ENCODE measurements around the gene ZMIZ1. TPM values are rescaled to one million over a fixed set of nuclear protein-coding genes. Genes with fewer than 3 reads are reported as not detected.

The ZMIZ1 gene
- total and polyA plus RNA-seq, 5 donors = 38.0 to 83.1 (median 71.1) TPM

DNA sequence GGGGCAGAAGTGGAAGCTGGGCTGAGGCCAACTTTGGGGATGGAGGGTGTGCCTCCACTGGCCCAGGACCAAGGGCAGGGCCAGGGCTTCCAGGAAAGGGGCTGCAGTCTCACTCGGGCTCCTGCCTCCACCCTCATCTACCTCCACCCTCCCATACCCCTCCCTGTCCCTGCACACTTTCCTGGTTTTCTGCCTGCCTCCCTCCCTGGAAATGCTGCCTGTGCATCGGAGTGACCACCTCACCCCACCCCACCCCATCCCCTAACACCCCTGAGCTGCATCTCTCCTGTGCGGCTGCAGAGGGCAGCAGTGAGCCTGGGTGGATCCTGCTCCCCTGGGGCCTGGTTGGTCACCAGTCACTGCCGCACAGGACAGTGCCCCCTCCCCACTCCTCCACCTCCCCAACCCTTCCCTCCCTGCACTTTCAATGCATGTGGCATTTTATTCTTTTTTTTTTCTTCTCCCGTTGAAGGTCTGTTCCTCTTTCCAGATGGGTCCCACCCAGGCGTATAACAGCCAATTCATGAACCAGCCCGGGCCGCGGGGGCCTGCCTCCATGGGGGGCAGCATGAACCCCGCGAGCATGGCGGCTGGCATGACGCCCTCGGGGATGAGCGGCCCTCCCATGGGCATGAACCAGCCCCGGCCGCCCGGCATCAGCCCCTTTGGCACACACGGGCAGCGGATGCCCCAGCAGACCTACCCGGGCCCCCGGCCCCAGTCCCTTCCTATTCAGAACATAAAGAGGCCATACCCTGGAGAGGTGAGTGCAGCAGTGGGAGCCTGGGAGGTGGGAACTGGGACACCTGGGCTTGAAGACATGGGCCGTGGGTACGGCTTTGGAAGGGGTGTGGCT, 224.4 kb downstream of the ZMIZ1 start:
- ATAC-seq (peak; percentile 6 to 59), DNase-seq (peak; percentile 47 to 75 (median 73))
- no peak overlapping the region for H3K4me3 ChIP-seq (ENCODE audit: low read length)
- no peak overlapping the region for H3K27ac ChIP-seq (ENCODE audit: low read length)
- H3K9me3 ChIP-seq (ENCODE audit: control insufficient read depth, low read length) = no peaks in the 10 kb centered on the region
- no peaks in the 10 kb centered on the region for H3K4me1 ChIP-seq (ENCODE audit: control insufficient read depth, insufficient read depth, low read length)
- 76% methylated on average over 24 of the region's 24 CpGs for WGBS
- no peaks in the 10 kb centered on the region for H3K27me3 ChIP-seq (ENCODE audit: control insufficient read depth, insufficient read depth)
- intact Hi-C loops (cut with DNase I) = no loop called here

DNA sequence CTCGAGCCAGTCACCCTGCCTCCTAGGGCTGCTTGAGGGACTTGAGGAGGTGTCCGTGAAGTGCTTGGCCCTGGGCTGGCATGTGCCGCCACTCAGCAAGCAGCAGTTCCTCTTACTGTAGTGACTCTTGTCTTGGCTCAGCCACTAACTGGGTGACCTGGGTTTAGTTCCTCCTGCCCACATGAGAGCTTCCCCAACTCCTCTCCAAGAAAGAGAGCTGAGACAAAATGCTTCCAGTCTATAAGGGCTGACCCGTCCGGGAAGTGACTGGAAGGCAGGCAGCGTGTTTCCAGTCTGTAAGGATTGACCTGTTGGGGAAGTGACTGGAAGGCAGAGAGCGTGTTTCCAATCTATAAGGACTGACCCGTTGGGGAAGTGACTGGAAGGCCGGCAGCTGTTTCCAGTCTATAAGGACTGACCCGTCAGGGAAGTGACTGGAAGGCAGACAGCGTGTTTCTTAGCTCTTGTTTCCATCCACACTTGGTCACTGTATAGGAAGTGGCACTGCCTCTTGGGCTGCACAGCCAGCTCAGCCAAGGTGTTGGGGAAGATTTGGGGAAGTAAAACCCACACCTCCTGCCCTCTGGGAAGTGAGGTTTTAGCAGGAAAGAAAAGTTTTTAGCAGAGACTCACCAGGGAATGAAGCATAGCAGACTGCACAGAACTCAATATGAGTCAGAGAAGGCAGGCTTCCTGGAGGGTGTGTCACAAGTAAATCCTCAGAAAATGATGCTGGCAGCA, 225.2 kb downstream of the ZMIZ1 start:
- no peaks in the 10 kb centered on the region for H3K27me3 ChIP-seq (ENCODE audit: control insufficient read depth, insufficient read depth)
- no peaks in the 10 kb centered on the region for H3K9me3 ChIP-seq (ENCODE audit: control insufficient read depth, low read length)
- no peak overlapping the region for H3K27ac ChIP-seq (ENCODE audit: low read length)
- WGBS = 76% methylated on average over 11 of the region's 11 CpGs
- intact Hi-C loops (cut with DNase I) = no loop called here
- no peak overlapping the region for H3K4me3 ChIP-seq (ENCODE audit: low read length)
- peak; percentile 37 to 76 (median 66) for DNase-seq
- H3K4me1 ChIP-seq (ENCODE audit: control insufficient read depth, insufficient read depth, low read length) = no peaks in the 10 kb centered on the region
- ATAC-seq = peak; percentile 19 to 22

- DNase-seq (peak in 2 of 3 donors; percentile 34 to 53), ATAC-seq (no peak)
- Histone ChIP-seq H3K9me3 (ENCODE audit: control insufficient read depth, low read length) (no peaks in the 10 kb centered on the region), H3K27me3 (ENCODE audit: control insufficient read depth, insufficient read depth) (no peaks in the 10 kb centered on the region), H3K4me1 (ENCODE audit: control insufficient read depth, insufficient read depth, low read length) (no peaks in the 10 kb centered on the region), H3K27ac (ENCODE audit: low read length) (no peak overlapping the region), H3K4me3 (ENCODE audit: low read length) (no peak overlapping the region)
- intact Hi-C loops (cut with DNase I) = no loop called here
- 73% methylated on average over 5 of the region's 5 CpGs for WGBS
Observed at GRCh38 chr10:79295563-79295962, 226.8 kb downstream of the ZMIZ1 start.

DNA sequence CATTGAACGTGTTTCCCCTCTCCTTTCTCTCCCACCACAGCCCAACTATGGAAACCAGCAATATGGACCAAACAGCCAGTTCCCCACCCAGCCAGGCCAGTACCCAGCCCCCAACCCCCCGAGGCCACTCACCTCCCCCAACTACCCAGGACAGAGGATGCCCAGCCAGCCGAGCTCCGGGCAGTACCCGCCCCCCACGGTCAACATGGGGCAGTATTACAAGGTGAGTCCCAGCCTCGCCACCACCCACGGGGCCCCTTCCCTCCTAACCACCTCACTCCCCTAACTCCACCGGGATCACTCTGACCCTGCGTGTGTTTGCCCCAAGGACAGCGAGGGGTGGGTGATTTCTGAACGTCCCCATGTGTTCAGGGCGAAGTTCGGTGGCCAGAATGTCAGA, 227.7 kb downstream of the ZMIZ1 start:
- 89% methylated on average over 14 of the region's 14 CpGs for WGBS
- Histone ChIP-seq H3K27me3 (ENCODE audit: control insufficient read depth, insufficient read depth) (no peaks in the 10 kb centered on the region), H3K4me1 (ENCODE audit: control insufficient read depth, insufficient read depth, low read length) (no peaks in the 10 kb centered on the region), H3K27ac (ENCODE audit: low read length) (no peak overlapping the region), H3K9me3 (ENCODE audit: control insufficient read depth, low read length) (no peaks in the 10 kb centered on the region), H3K4me3 (ENCODE audit: low read length) (no peak overlapping the region)
- no peak for ATAC-seq
- DNase-seq = peak in 2 of 3 donors; percentile 46 to 61
- intact Hi-C loops (cut with DNase I) = no loop called here

DNA sequence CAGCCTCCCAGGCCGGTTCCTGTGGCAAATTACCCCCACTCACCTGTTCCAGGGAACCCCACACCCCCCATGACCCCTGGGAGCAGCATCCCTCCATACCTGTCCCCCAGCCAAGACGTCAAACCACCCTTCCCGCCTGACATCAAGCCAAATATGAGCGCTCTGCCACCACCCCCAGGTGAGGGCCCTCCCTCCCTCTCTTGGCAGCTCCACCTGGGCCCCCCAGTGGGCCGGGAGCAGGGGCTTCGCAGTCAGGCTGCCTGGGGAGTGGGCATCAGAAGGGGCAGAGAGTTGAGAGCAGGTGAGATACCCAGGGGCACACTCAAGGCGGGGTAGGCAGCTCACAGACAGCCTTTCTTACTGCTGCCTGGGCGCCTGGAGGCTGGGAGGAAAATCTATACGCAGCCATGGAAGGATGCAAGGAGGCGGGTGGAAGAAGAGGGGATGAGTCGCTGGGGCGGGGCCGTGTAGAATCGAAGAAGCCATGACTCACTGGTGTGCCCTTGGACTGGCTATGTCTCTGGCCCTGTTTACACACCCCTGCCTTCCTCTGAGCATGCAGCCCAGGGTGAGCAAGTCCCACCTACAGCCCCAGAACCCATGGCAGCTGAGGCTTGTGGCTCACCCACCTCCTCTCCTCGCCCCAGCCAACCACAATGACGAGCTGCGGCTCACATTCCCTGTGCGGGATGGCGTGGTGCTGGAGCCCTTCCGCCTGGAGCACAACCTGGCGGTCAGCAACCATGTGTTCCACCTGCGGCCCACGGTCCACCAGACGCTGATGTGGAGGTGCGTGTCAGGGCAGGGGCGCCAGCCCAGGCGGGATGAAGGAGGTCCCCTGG, 229.9 kb downstream of the ZMIZ1 start:
- no peaks in the 10 kb centered on the region for H3K9me3 ChIP-seq (ENCODE audit: control insufficient read depth, low read length)
- WGBS = 85% methylated on average over 27 of the region's 27 CpGs
- peak; percentile 28 to 71 for ATAC-seq
- intact Hi-C loops (cut with DNase I) = no loop called here
- DNase-seq = peak; percentile 67 to 81 (median 70)
- H3K27ac ChIP-seq (ENCODE audit: low read length) = no peak overlapping the region
- no peak overlapping the region for H3K4me3 ChIP-seq (ENCODE audit: low read length)
- no peaks in the 10 kb centered on the region for H3K27me3 ChIP-seq (ENCODE audit: control insufficient read depth, insufficient read depth)
- H3K4me1 ChIP-seq (ENCODE audit: control insufficient read depth, insufficient read depth, low read length) = no peaks in the 10 kb centered on the region

DNA sequence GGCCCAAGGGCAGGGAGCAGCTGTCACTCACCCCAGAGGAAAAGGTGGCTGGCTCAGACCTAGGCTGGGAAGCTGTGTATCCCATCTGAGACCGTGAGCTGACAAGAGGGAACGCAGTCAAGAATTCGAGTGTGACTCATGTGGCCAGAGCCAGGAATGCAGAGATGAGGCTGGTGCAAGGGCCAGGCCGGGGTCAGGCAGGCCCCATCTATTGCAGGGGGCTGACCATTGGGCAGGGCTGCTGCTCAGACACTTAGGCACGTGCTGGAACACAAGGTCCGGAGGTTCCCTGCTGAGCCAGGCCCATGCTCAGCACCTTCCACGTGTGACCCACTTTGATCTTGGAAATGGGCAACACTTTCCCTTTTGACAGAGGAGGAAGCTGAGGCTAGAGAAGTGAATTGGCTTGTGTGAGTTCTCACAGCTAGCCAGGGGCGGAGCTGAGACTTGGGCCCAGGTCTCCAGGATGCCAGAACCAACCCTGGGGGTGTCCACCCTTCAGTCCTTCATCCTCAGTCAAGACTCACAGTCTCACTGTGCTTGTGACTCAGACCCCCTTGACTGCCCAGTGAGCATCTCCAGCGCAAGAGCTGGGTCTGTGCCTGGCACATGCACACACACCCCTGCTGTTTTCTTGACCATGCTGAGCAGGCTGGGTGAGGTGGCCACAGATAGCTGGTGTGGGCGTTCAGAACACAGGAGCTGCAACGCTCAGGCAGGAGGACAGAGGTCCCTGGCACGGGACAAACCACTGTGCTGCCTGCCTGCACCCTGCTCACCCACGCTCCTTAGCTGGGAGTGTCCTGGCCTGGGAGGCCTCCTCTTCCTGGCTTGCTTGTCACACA, 230.9 kb downstream of the ZMIZ1 start:
- intact Hi-C loops (cut with DNase I) = no loop called here
- ATAC-seq (peak; percentile 44 to 56), DNase-seq (peak; percentile 35 to 69 (median 68))
- no peaks in the 10 kb centered on the region for H3K9me3 ChIP-seq (ENCODE audit: control insufficient read depth, low read length)
- H3K27me3 ChIP-seq (ENCODE audit: control insufficient read depth, insufficient read depth) = no peaks in the 10 kb centered on the region
- 74% methylated on average over 13 of the region's 13 CpGs for WGBS
- H3K4me1 ChIP-seq (ENCODE audit: control insufficient read depth, insufficient read depth, low read length) = no peaks in the 10 kb centered on the region
- H3K4me3 ChIP-seq (ENCODE audit: low read length) = no peak overlapping the region
- peak overlapping the region; percentile 10 for H3K27ac ChIP-seq (ENCODE audit: low read length)

DNA sequence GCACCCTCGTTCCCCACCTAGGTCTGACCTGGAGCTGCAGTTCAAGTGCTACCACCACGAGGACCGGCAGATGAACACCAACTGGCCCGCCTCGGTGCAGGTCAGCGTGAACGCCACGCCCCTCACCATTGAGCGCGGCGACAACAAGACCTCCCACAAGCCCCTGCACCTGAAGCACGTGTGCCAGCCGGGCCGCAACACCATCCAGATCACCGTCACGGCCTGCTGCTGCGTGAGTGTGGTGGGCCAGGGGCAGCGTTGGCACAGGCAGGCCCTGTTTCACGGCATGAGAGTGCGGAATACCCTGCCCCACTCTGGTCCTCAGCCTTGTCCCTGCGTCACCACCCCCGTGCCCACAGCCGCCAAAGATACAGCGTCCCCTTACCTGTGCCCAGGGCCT, 231.9 kb downstream of the ZMIZ1 start:
- 92% methylated on average over 24 of the region's 24 CpGs for WGBS
- Histone ChIP-seq H3K9me3 (ENCODE audit: control insufficient read depth, low read length) (no peaks in the 10 kb centered on the region), H3K4me1 (ENCODE audit: control insufficient read depth, insufficient read depth, low read length) (no peaks in the 10 kb centered on the region), H3K27me3 (ENCODE audit: control insufficient read depth, insufficient read depth) (no peaks in the 10 kb centered on the region), H3K27ac (ENCODE audit: low read length) (no peak overlapping the region), H3K4me3 (ENCODE audit: low read length) (no peak overlapping the region)
- intact Hi-C loops (cut with DNase I) = no loop called here
- ATAC-seq (no peak), DNase-seq (peak in 2 of 3 donors; percentile 47 to 52)

GRCh38 chr10:79301754-79302530, 233.2 kb downstream of the ZMIZ1 start:
- no peaks in the 10 kb centered on the region for H3K27me3 ChIP-seq (ENCODE audit: control insufficient read depth, insufficient read depth)
- 89% methylated on average over 19 of the region's 19 CpGs for WGBS
- ATAC-seq (no peak), DNase-seq (peak in 1 of 3 donors; percentile 40)
- no peaks in the 10 kb centered on the region for H3K4me1 ChIP-seq (ENCODE audit: control insufficient read depth, insufficient read depth, low read length)
- no peak overlapping the region for H3K4me3 ChIP-seq (ENCODE audit: low read length)
- no peaks in the 10 kb centered on the region for H3K9me3 ChIP-seq (ENCODE audit: control insufficient read depth, low read length)
- intact Hi-C loops (cut with DNase I) = no loop called here
- no peak overlapping the region for H3K27ac ChIP-seq (ENCODE audit: low read length)

GRCh38 chr10:79303631-79304478, 235.1 kb downstream of the ZMIZ1 start:
- Histone ChIP-seq H3K4me1 (ENCODE audit: control insufficient read depth, insufficient read depth, low read length) (no peaks in the 10 kb centered on the region), H3K27me3 (ENCODE audit: control insufficient read depth, insufficient read depth) (no peaks in the 10 kb centered on the region), H3K4me3 (ENCODE audit: low read length) (no peak overlapping the region), H3K27ac (ENCODE audit: low read length) (no peak overlapping the region), H3K9me3 (ENCODE audit: control insufficient read depth, low read length) (no peaks in the 10 kb centered on the region)
- DNase-seq = no peak
- 87% methylated on average over 25 of the region's 25 CpGs for WGBS
- no peak for ATAC-seq
- intact Hi-C loops (cut with DNase I) = no loop called here
